SK-N-SH (cell line): Measurements from ENCODE around the gene CHST15. TPM values are rescaled to one million over a fixed set of nuclear protein-coding genes. Genes with fewer than 3 reads are reported as not detected.

ENCODE experiments used
- CTCF ChIA-PET: fragments of 300-600, 350-600 bp; formaldehyde crosslinking; extraction: SDS; loops from one replicate; lab custom pipeline; 2021; lab: Yijun Ruan, JAX
- POLR2A ChIA-PET: fragments of 350-600 bp; sonication (Branson Sonifier 250); formaldehyde crosslinking; extraction: SDS; loops from one replicate; lab custom pipeline; 2020; ENCODE audit warnings: antibody characterized with exemption, inconsistent platforms; lab: Yijun Ruan, JAX
- DNase-seq: peaks from one replicate; pipeline ENCODE4 v3.0.0; 2012
- H2AFZ ChIP-seq: fragments of 200-600 bp; sonication (generic); 2 replicates; pipeline ENCODE4 v1.8.1; 2016; ENCODE audit warnings: antibody characterized with exemption, mild to moderate bottlenecking, low read depth
- H3F3A ChIP-seq: fragments of 200-600 bp; sonication (generic); replicated peaks from 2 replicates; pipeline ENCODE3; 2016; ENCODE audit warnings: antibody characterized with exemption, mild to moderate bottlenecking; ENCODE audit not compliant: insufficient read depth
- H3K27ac ChIP-seq, 2 experiments: fragments of 200-500 bp in 1 of 2; fragments of 200-600 bp in 1 of 2; sonication (Bioruptor generic) in 1 of 2; sonication (generic), shearing (Covaris generic) in 1 of 2; 2 replicates each; pipeline versions ENCODE4 v1.5.1 to v1.6.1; 2014 to 2016; ENCODE audit warnings: low read depth in 2 of 2, inconsistent platforms in 1 of 2, low read length in 1 of 2, mild to moderate bottlenecking in 1 of 2, mixed read lengths in 1 of 2
- H3K27me3 ChIP-seq: fragments of 200-600 bp; sonication (generic), shearing (Covaris generic); 2 replicates; pipeline ENCODE4 v1.6.1; 2016; ENCODE audit warnings: mixed run types; ENCODE audit not compliant: insufficient read depth
- H3K36me3 ChIP-seq, 2 experiments: fragments of 200-500 bp in 1 of 2; fragments of 200-600 bp in 1 of 2; sonication (Bioruptor generic) in 1 of 2; sonication (generic) in 1 of 2; replicated peaks in 1 of 2; 2 replicates each; pipeline versions ENCODE3 to v1.5.1; 2014 to 2016; ENCODE audit warnings: low read length in 1 of 2, mild to moderate bottlenecking in 1 of 2; ENCODE audit not compliant: insufficient read depth in 2 of 2, control insufficient read depth in 1 of 2
- H3K4me1 ChIP-seq, 2 experiments: fragments of 200-500 bp in 1 of 2; fragments of 200-600 bp in 1 of 2; sonication (Bioruptor generic) in 1 of 2; sonication (generic), shearing (Covaris generic) in 1 of 2; 2 replicates each; pipeline versions ENCODE4 v1.5.1 to v1.6.1; 2014 to 2016; ENCODE audit warnings: low read depth in 1 of 2, low read length in 1 of 2, mixed run types in 1 of 2; ENCODE audit not compliant: insufficient read depth in 2 of 2, control insufficient read depth in 1 of 2
- H3K4me2 ChIP-seq: fragments of 200-600 bp; sonication (generic), shearing (Covaris generic); 2 replicates; pipeline ENCODE4 v1.6.1; 2017; ENCODE audit warnings: mixed run types
- H3K4me3 ChIP-seq, 2 experiments: fragments of 200-500 bp in 1 of 2; fragments of 200-600 bp in 1 of 2; sonication (Bioruptor generic) in 1 of 2; sonication (generic), shearing (Covaris generic) in 1 of 2; 2 replicates each; pipeline versions ENCODE4 v1.5.1 to v1.8.1; 2014 to 2016; ENCODE audit warnings: low read depth in 2 of 2, inconsistent platforms in 1 of 2, low read length in 1 of 2, mild to moderate bottlenecking in 1 of 2, mixed read lengths in 1 of 2, moderate library complexity in 1 of 2
- H3K79me2 ChIP-seq: fragments of 200-600 bp; sonication (generic); 2 replicates; pipeline ENCODE4 v1.8.1; 2017; ENCODE audit warnings: mild to moderate bottlenecking; ENCODE audit not compliant: insufficient read depth
- H3K9ac ChIP-seq: fragments of 200-600 bp; sonication (generic); 2 replicates; pipeline ENCODE4 v1.6.1; 2017; ENCODE audit warnings: mixed run types
- H3K9me2 ChIP-seq: fragments of 200-600 bp; sonication (generic); 2 replicates; pipeline ENCODE4 v1.6.1; 2017; ENCODE audit warnings: mixed run types
- H3K9me3 ChIP-seq: fragments of 200-600 bp; sonication (generic); 2 replicates; pipeline ENCODE4 v1.6.1; 2017; ENCODE audit warnings: mixed run types, mild to moderate bottlenecking, moderate library complexity
- H4K20me1 ChIP-seq: fragments of 200-600 bp; sonication (generic); 2 replicates; pipeline ENCODE4 v1.6.1; 2017; ENCODE audit warnings: mild to moderate bottlenecking, mixed run types; ENCODE audit not compliant: insufficient read depth
- CHD2 ChIP-seq: fragments of 150-350 bp; IDR thresholded peaks from 2 replicates; pipeline ENCODE4 v1.6.1; 2018; ENCODE audit warnings: low read length; ENCODE audit not compliant: partially characterized antibody
- ELF1 ChIP-seq: IDR thresholded peaks from 2 replicates; pipeline ENCODE4 v1.4.0; 2012
- EP300 ChIP-seq, 2 experiments: IDR thresholded peaks; 2 replicates each; pipeline versions ENCODE4 v1.4.0 to v1.6.1; 2012; ENCODE audit warnings: borderline replicate concordance in 1 of 2, low read depth in 1 of 2, low read length in 1 of 2
- EZH2phosphoT487 ChIP-seq: fragments of 200-600 bp; sonication (generic); IDR thresholded peaks from 2 replicates; pipeline ENCODE4 v1.6.1; 2017; ENCODE audit warnings: low read depth, mixed run types, mild to moderate bottlenecking, antibody characterized with exemption, moderate library complexity, borderline replicate concordance
- FOSL2 ChIP-seq: IDR thresholded peaks from 2 replicates; pipeline ENCODE4 v1.4.0; 2012; ENCODE audit warnings: low read depth, mild to moderate bottlenecking, moderate library complexity, borderline replicate concordance
- FOXJ3 ChIP-seq: sonication (generic); formaldehyde crosslinking; IDR thresholded peaks from 2 replicates; pipeline ENCODE4 v1.5.1; 2020; ENCODE audit warnings: mild to moderate bottlenecking, missing genetic modification reagents
- GABPA ChIP-seq: IDR thresholded peaks from 2 replicates; pipeline ENCODE4 v1.4.0; 2012; ENCODE audit warnings: low read depth, mild to moderate bottlenecking
- GATA2 ChIP-seq: sonication (generic); formaldehyde crosslinking; IDR thresholded peaks from 2 replicates; pipeline ENCODE4 v1.5.0; 2020; ENCODE audit warnings: mild to moderate bottlenecking, missing genetic modification reagents
- IRF3 ChIP-seq: fragments of 150-350 bp; IDR thresholded peaks from 2 replicates; pipeline ENCODE4 v1.6.1; 2016; ENCODE audit warnings: mild to moderate bottlenecking, low read depth, low read length
- JUND ChIP-seq: IDR thresholded peaks from 2 replicates; pipeline ENCODE4 v1.4.0; 2012
- MEF2A ChIP-seq: IDR thresholded peaks from 2 replicates; pipeline ENCODE4 v1.4.0; 2012; ENCODE audit warnings: low read depth, borderline replicate concordance
- MXI1 ChIP-seq: IDR thresholded peaks from 2 replicates; pipeline ENCODE4 v1.6.1; 2012; ENCODE audit warnings: mild to moderate bottlenecking, low read depth, low read length, improper control_type of control experiment
- PBX3 ChIP-seq: IDR thresholded peaks from 2 replicates; pipeline ENCODE4; 2012
- RAD21 ChIP-seq: IDR thresholded peaks from 2 replicates; pipeline ENCODE4 v1.6.1; 2012; ENCODE audit warnings: mild to moderate bottlenecking, low read length
- RCOR1 ChIP-seq: fragments of 150-350 bp; IDR thresholded peaks from 2 replicates; pipeline ENCODE4 v1.6.1; 2017; ENCODE audit warnings: antibody characterized with exemption, low read length
- RFX5 ChIP-seq: IDR thresholded peaks from 2 replicates; pipeline ENCODE4 v1.6.1; 2012; ENCODE audit warnings: mild to moderate bottlenecking, improper control_type of control experiment, low read length
- RXRA ChIP-seq: IDR thresholded peaks from 2 replicates; pipeline ENCODE4 v1.4.0; 2012; ENCODE audit warnings: low read depth, mild to moderate bottlenecking, borderline replicate concordance
- SIN3A ChIP-seq: IDR thresholded peaks from 2 replicates; pipeline ENCODE4 v1.6.1; 2012; ENCODE audit warnings: low read depth, mild to moderate bottlenecking, low read length, moderate library complexity, borderline replicate concordance
- USF1 ChIP-seq: IDR thresholded peaks from 2 replicates; pipeline ENCODE4 v1.4.0; 2012; ENCODE audit warnings: low read depth, borderline replicate concordance
- YY1 ChIP-seq: IDR thresholded peaks from 2 replicates; pipeline ENCODE4 v1.4.0; 2012; ENCODE audit warnings: low read depth, mild to moderate bottlenecking
- WGBS: methylation state at CpG from one replicate; pipeline ENCODE4 v1.1.6; 2017; ENCODE audit warnings: low lambda C conversion rate; 5-methylcytosine and 5-hydroxymethylcytosine counted together
- polyA plus RNA-seq, 3 experiments: library from polyadenylated mRNA; depleted of rRNA; stranded (reverse); fragments of >200 nt; gene quantifications; 2 replicates each; pipeline ENCODE4 v1.2.3, GENCODE V29; 2012

CHST15 gene
- polyA plus RNA-seq, 1 of the 3 experiments (the other 2 are of a cell fraction): 0.02 TPM

GRCh38 chr10:124072106-124072505, 21.3 kb downstream of the CHST15 start:
- no peak for DNase-seq
- Histone ChIP-seq H3K9me2 (no peaks in the 10 kb centered on the region), H3K9me3 (no peaks in the 10 kb centered on the region), H3K27ac (no peak overlapping the region), H3K4me1 (peaks cover 0 to 17% of the 10 kb centered on the region in 2 experiments; a peak in 1 of 4 replicates), H3K9ac (no peak overlapping the region), H4K20me1 (no peaks in the 10 kb centered on the region), H3K79me2 (no peaks in the 10 kb centered on the region), H3K27me3 (no peaks in the 10 kb centered on the region), H3F3A (no peaks in the 10 kb centered on the region), H3K36me3 (no peaks in the 10 kb centered on the region), H2AFZ (no peak overlapping the region), H3K4me3 (no peak overlapping the region), H3K4me2 (no peak overlapping the region)
- ChIA-PET CTCF (interaction anchor here (0.7 to 1.9 kb wide), 2 partner anchors 77 to 318 kb away, joined by 3 to 5 read pairs; no protein-coding TSS in a partner anchor), POLR2A (no interaction called here)
- TF ChIP-seq GABPA (no peak), MXI1 (no peak), IRF3 (no peak), FOXJ3 (CRISPR knock-in tag) (no peak), RFX5 (no peak), EP300 (IDR thresholded peaks at IDR 0.05; ENCODE audit: borderline replicate concordance in 1 of 2, low read depth in 1 of 2, low read length in 1 of 2) (no peak), MEF2A (no peak), RCOR1 (no peak), ELF1 (no peak), CHD2 (no peak), JUND (no peak), EZH2phosphoT487 (no peak), YY1 (no peak), RAD21 (no peak), SIN3A (no peak), FOSL2 (no peak), USF1 (no peak), RXRA (no peak), GATA2 (CRISPR knock-in tag) (no peak)
- 36% methylated on average over 4 of the region's 4 CpGs for WGBS

- Histone ChIP-seq H3K9me3 (no peaks in the 10 kb centered on the region), H3K9ac (no peak overlapping the region), H3K36me3 (no peaks in the 10 kb centered on the region), H3F3A (no peaks in the 10 kb centered on the region), H3K4me1 (peaks cover 0 to 17% of the 10 kb centered on the region in 2 experiments; a peak in 1 of 4 replicates), H3K27me3 (no peaks in the 10 kb centered on the region), H3K4me3 (no peak overlapping the region), H3K4me2 (no peak overlapping the region), H4K20me1 (no peaks in the 10 kb centered on the region), H3K9me2 (no peaks in the 10 kb centered on the region), H3K79me2 (no peaks in the 10 kb centered on the region), H2AFZ (no peak overlapping the region), H3K27ac (no peak overlapping the region)
- ChIA-PET CTCF (interaction anchor here (1.0 to 1.9 kb wide), 2 partner anchors 32 to 76 kb away, joined by 3 to 5 read pairs; no protein-coding TSS in a partner anchor), POLR2A (no interaction called here)
- WGBS: 51% methylated on average over 3 of the region's 5 CpGs
- no peak for DNase-seq
- TF ChIP-seq USF1 (no peak), IRF3 (no peak), PBX3 (no peak), FOSL2 (no peak)
Measured at GRCh38 chr10:124071141-124071540, 22.3 kb downstream of the CHST15 start.
